Activated CD8-positive, alpha-beta memory T cell treated with anti-CD3 and anti-CD28 coated beads for 48 hours (primary cell): Measurements from ENCODE around the gene TNFRSF1B.

Experiments used
- DNase-seq, 3 experiments: peaks; one replicate each; pipeline ENCODE4 v3.0.0-alpha.2; 2020; ENCODE audit warnings: low read depth in 2 of 3, low spot score in 2 of 3

Gene TNFRSF1B

GRCh38 chr1:12189328-12189682 is 22.5 kb downstream of the TNFRSF1B start:
- no peak for DNase-seq

- DNase-seq, result no peak
Measured at GRCh38 chr1:12191242-12192032, 24.6 kb downstream of the TNFRSF1B start.

- DNase-seq, result no peak
Measured at GRCh38 chr1:12194666-12195216, 27.9 kb downstream of the TNFRSF1B start.

GRCh38 chr1:12195416-12195815 is 28.6 kb downstream of the TNFRSF1B start:
- no peak for DNase-seq

- DNase-seq, result no peak
Measured at GRCh38 chr1:12196641-12197482, 30.1 kb downstream of the TNFRSF1B start.

GRCh38 chr1:12197483-12197880 is 30.7 kb downstream of the TNFRSF1B start:
- no peak for DNase-seq

- DNase-seq, result no peak
Measured at GRCh38 chr1:12200208-12200607, 33.4 kb downstream of the TNFRSF1B start.

GRCh38 chr1:12201352-12202189 is 34.8 kb downstream of the TNFRSF1B start:
- no peak for DNase-seq

- no peak for DNase-seq
Measured at GRCh38 chr1:12202190-12202497, 35.4 kb downstream of the TNFRSF1B start.

GRCh38 chr1:12202577-12202976 is 35.8 kb downstream of the TNFRSF1B start:
- no peak for DNase-seq

- no peak for DNase-seq
Measured at GRCh38 chr1:12203216-12204007, 36.6 kb downstream of the TNFRSF1B start.

- peak; percentile 21 to 60 (median 34) for DNase-seq
Measured at GRCh38 chr1:12204140-12204539, 37.3 kb downstream of the TNFRSF1B start.

GRCh38 chr1:12204754-12205658 is 38.2 kb downstream of the TNFRSF1B start:
- no peak for DNase-seq

- no peak for DNase-seq
Measured at GRCh38 chr1:12206238-12206637, 39.4 kb downstream of the TNFRSF1B start.

GRCh38 chr1:12206792-12207424 is 40.1 kb downstream of the TNFRSF1B start:
- no peak for DNase-seq

- no peak for DNase-seq
Measured at GRCh38 chr1:12208271-12208670, 41.5 kb downstream of the TNFRSF1B start.

GRCh38 chr1:12208764-12209494 is 42.1 kb downstream of the TNFRSF1B start:
- DNase-seq, result peak; percentile 56 to 92 (median 90)

GRCh38 chr1:12209495-12209832 is 42.7 kb downstream of the TNFRSF1B start:
- DNase-seq, result no peak
